Upper lobe of left lung (tissue), 6 donors: ENCODE measurements around the gene ARID3B. TPM values are rescaled to one million over a fixed set of nuclear protein-coding genes. Genes with fewer than 3 reads are reported as not detected.

Source experiments
- ATAC-seq, 2 donors: fragments of 200-7000 bp; cut with Tn5 transposase; one replicate each; pipeline ENCODE4 v1.9.1; 2022; ENCODE audit warnings: mild to moderate bottlenecking in 2 of 2, moderate library complexity in 2 of 2; ENCODE audit not compliant: low FRiP score in 2 of 2
- DNase-seq, 2 donors: peaks; one replicate each; pipeline ENCODE4 v3.0.0-alpha.2; 2019 to 2020
- H3K27ac ChIP-seq, 4 donors: fragments of 200-600 bp; sonication (generic); one replicate each; pipeline ENCODE4 v1.5.1; 2016 to 2019
- H3K27me3 ChIP-seq, 4 donors: fragments of 200-600 bp; sonication (generic); one replicate each; pipeline ENCODE4 v1.5.1; 2017 to 2019
- H3K36me3 ChIP-seq, 4 donors: fragments of 200-600 bp; sonication (generic); one replicate each; pipeline ENCODE4 v1.5.1; 2016 to 2019
- H3K4me1 ChIP-seq, 4 donors: fragments of 200-600 bp; sonication (generic); one replicate each; pipeline ENCODE4 v1.5.1; 2018 to 2019
- H3K4me3 ChIP-seq, 4 donors: fragments of 200-600 bp; sonication (generic); one replicate each; pipeline ENCODE4 v1.5.1; 2017 to 2019; ENCODE audit warnings: mild to moderate bottlenecking in 2 of 4, moderate library complexity in 1 of 4
- H3K9me3 ChIP-seq, 4 donors: fragments of 200-600 bp; sonication (generic); one replicate each; pipeline ENCODE4 v1.5.1; 2018 to 2019
- EP300 ChIP-seq, 4 donors: sonication (generic); formaldehyde crosslinking; IDR thresholded peaks; one replicate each; pipeline ENCODE4 v1.5.1; 2017; ENCODE audit warnings: antibody characterized with exemption in 4 of 4, control low read depth in 2 of 4
- POLR2A ChIP-seq, 4 donors: fragments of 450-650 bp; IDR thresholded peaks; one replicate each; pipeline ENCODE4 v1.5.1; 2016 to 2017; ENCODE audit warnings: antibody characterized with exemption in 4 of 4, mild to moderate bottlenecking in 2 of 4
- POLR2AphosphoS5 ChIP-seq, 2 donors: sonication (generic); formaldehyde crosslinking; IDR thresholded peaks; one replicate each; pipeline ENCODE4 v1.5.1; 2017; ENCODE audit warnings: antibody characterized with exemption in 2 of 2
- WGBS, 2 donors: methylation state at CpG; one replicate each; pipeline ENCODE4 v1.1.5; 2017 to 2018; 5-methylcytosine and 5-hydroxymethylcytosine counted together
- total RNA-seq, 6 donors: library from RNA; depleted of rRNA in 4 of 6; stranded (reverse); fragments of >200 nt in 4 of 6; gene quantifications; one replicate each; pipeline versions ENCODE4 v1.1.0 to v1.2.1, GENCODE V29; 2016 to 2021
- TF ChIP-seq, protein P1 (sequence below), 6 experiments: fragments of 450-650 bp in 4 of 6; fragments of 200-600 bp in 2 of 6; sonication (generic) in 2 of 6; IDR thresholded peaks; one replicate each; pipeline ENCODE4 v1.5.1; 2016 to 2019; ENCODE audit warnings: antibody characterized with exemption in 6 of 6
- donor health status: DM: no; HTN: no; CAD: no; lungs with moderate emphysema.
- donor health status: DM: no; HTN: yes; CAD: no; lungs with severe emphysema.

ARID3B gene
- total RNA-seq, 6 donors from 2014 or later, result 11.0 to 36.7 (median 14.6) TPM

DNA sequence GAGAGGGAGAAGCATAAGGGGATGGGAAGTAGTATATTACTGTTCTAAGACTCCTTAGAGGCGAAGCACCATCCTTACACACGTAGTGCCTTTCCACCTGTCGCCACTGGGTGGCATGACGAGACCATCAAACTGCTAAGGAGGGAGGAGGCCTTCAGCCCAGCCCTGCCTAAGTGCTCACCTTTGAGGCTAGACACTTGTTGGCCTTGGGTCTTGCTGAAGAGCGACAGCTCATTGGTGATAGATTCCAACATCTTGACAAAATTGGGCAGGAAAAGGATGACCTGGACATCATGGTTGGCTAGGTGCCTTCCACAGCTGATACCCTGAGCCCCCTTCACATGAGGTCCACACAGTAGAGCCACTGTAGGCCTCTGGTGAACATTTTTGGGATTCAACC, 94.2 kb downstream of the ARID3B start:
- peak in 1 of 2 donors; percentile 64 for DNase-seq
- H3K4me1 ChIP-seq, result peaks cover 0 to 7% (median 0%) of the 10 kb centered on the region in 4 donors
- WGBS, 2 donors, result 18 to 27% methylated on average over 5 of the region's 5 CpGs
- ATAC-seq, result peak; percentile 71 to 79
- H3K4me3 ChIP-seq, result no peak overlapping the region
- peak overlapping the region in 1 of 4 donors; percentile 60 for H3K27ac ChIP-seq
- H3K36me3 ChIP-seq, result peaks cover 2 to 98% (median 73%) of the 10 kb centered on the region in 4 donors
- TF ChIP-seq POLR2A (IDR thresholded peaks at IDR 0.05), result no peak
- no peak for TF ChIP-seq EP300 (IDR thresholded peaks at IDR 0.05)
- TF ChIP-seq, protein P1, sequence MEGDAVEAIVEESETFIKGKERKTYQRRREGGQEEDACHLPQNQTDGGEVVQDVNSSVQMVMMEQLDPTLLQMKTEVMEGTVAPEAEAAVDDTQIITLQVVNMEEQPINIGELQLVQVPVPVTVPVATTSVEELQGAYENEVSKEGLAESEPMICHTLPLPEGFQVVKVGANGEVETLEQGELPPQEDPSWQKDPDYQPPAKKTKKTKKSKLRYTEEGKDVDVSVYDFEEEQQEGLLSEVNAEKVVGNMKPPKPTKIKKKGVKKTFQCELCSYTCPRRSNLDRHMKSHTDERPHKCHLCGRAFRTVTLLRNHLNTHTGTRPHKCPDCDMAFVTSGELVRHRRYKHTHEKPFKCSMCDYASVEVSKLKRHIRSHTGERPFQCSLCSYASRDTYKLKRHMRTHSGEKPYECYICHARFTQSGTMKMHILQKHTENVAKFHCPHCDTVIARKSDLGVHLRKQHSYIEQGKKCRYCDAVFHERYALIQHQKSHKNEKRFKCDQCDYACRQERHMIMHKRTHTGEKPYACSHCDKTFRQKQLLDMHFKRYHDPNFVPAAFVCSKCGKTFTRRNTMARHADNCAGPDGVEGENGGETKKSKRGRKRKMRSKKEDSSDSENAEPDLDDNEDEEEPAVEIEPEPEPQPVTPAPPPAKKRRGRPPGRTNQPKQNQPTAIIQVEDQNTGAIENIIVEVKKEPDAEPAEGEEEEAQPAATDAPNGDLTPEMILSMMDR (IDR thresholded peaks at IDR 0.05), result peak; percentile 85 to 93 (median 89)
- no peaks in the 10 kb centered on the region for H3K27me3 ChIP-seq
- no peaks in the 10 kb centered on the region for H3K9me3 ChIP-seq

DNA sequence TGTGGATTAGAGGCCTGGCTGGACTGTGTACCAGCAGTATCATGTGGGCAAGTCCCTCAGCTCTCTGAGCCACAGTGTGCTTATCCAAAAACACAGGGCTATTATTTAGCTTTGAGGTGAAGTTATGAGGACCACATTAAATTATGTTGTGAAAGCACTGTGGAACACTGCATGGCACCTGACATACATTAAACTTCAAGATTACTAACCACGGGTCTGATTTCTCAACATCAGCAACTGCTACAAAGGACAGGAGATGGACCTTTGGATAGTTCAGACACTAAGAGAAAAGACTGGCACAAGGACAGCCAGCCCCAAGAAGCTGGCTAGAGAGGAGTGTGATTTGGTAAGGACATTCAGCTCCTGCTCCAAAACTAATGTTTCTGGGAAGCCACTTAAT, 96.0 kb downstream of the ARID3B start:
- H3K36me3 ChIP-seq, result peaks cover 2 to 92% (median 59%) of the 10 kb centered on the region in 4 donors

DNA sequence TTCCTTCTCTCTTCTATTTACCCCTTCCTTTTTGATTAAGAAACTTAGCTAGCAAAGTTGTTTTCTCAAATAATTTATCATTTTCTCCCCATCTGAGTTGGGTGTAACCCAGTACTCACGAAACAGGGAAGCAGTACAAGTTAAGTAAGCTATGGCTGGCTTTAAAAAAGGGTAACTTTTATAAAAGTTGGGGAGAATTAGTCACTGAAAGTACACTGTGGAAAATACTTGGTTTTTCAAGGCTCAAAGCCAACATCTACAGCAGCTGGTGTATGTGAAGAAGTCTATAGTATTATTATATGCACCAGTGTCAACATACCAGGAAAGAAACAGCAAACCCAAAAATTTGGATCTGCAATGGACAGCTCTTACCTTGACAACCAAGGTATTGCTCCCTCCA, 100.1 kb downstream of the ARID3B start:
- H3K36me3 ChIP-seq, result peaks cover 0 to 55% (median 30%) of the 10 kb centered on the region in 4 donors
- peaks cover 6 to 37% (median 22%) of the 10 kb centered on the region in 4 donors for H3K4me1 ChIP-seq
- no peaks in the 10 kb centered on the region for H3K27me3 ChIP-seq
- DNase-seq, result no peak
- TF ChIP-seq POLR2AphosphoS5 (IDR thresholded peaks at IDR 0.05) (no peak), EP300 (IDR thresholded peaks at IDR 0.05) (no peak), POLR2A (IDR thresholded peaks at IDR 0.05) (no peak)
- TF ChIP-seq, protein P1 (IDR thresholded peaks at IDR 0.05), result no peak
- H3K4me3 ChIP-seq, result no peak overlapping the region
- H3K27ac ChIP-seq, result peak overlapping the region; percentile 72 to 82 (median 78)
- WGBS, 2 donors, result 81 to 84% methylated on average over 1 of the region's 1 CpG
- ATAC-seq, result no peak
- H3K9me3 ChIP-seq, result no peaks in the 10 kb centered on the region

More for the DNA sequence above, 96.0 kb downstream of the ARID3B start:
- ATAC-seq (no peak), DNase-seq (no peak)
- 87 to 93% methylated on average over 1 of the region's 1 CpG for WGBS, 2 donors
- peaks cover 0 to 25% (median 8%) of the 10 kb centered on the region in 4 donors for H3K4me1 ChIP-seq
- no peak overlapping the region for H3K4me3 ChIP-seq
- H3K27me3 ChIP-seq, result no peaks in the 10 kb centered on the region
- H3K27ac ChIP-seq, result peak overlapping the region in 1 of 4 donors; percentile 19
- H3K9me3 ChIP-seq, result no peaks in the 10 kb centered on the region
- TF ChIP-seq POLR2AphosphoS5 (IDR thresholded peaks at IDR 0.05), result no peak
- TF ChIP-seq POLR2A (IDR thresholded peaks at IDR 0.05), result no peak
- TF ChIP-seq, protein P1 (IDR thresholded peaks at IDR 0.05), result no peak
- no peak for TF ChIP-seq EP300 (IDR thresholded peaks at IDR 0.05)

- peak overlapping the region; percentile 72 to 82 (median 78) for H3K27ac ChIP-seq
- no peaks in the 10 kb centered on the region for H3K9me3 ChIP-seq
- no peaks in the 10 kb centered on the region for H3K27me3 ChIP-seq
- TF ChIP-seq, protein P1 (IDR thresholded peaks at IDR 0.05), result no peak
- TF ChIP-seq EP300 (IDR thresholded peaks at IDR 0.05) (peak in 2 of 4 donors; percentile 59 to 83), POLR2A (IDR thresholded peaks at IDR 0.05) (no peak)
- ATAC-seq, result peak; percentile 17 to 78
- H3K36me3 ChIP-seq, result peaks cover 0 to 44% (median 20%) of the 10 kb centered on the region in 4 donors
- peak in 1 of 2 donors; percentile 56 for DNase-seq
- 55 to 85% methylated on average over 4 of the region's 4 CpGs for WGBS, 2 donors
- peak overlapping the region in 1 of 4 donors; percentile 1 for H3K4me3 ChIP-seq
- peaks cover 6 to 37% (median 22%) of the 10 kb centered on the region in 4 donors for H3K4me1 ChIP-seq
Measured at GRCh38 chr15:74642348-74642733, 101.3 kb downstream of the ARID3B start.
